NT2/D1 (cell line): ENCODE results near the gene CTSD.

Source experiments
- SUZ12 ChIP-seq: IDR thresholded peaks from 2 replicates; pipeline ENCODE4 v1.6.1; 2011; ENCODE audit not compliant: insufficient read length, insufficient read depth; ENCODE audit errors: extremely low read depth
- YY1 ChIP-seq: IDR thresholded peaks from 2 replicates; pipeline ENCODE4 v1.6.1; 2011; ENCODE audit not compliant: insufficient read length, insufficient read depth
- ZNF274 ChIP-seq: IDR thresholded peaks from 2 replicates; pipeline ENCODE4 v1.6.1; 2011; ENCODE audit warnings: mild to moderate bottlenecking, low read depth, low read length

- TF ChIP-seq SUZ12 (no peak), ZNF274 (no peak), YY1 (no peak)
Observed at GRCh38 chr11:1735271-1735670, 28.5 kb downstream of the CTSD start.
